ENCODE measurements around the gene NGEF. TPM values are rescaled to one million over a fixed set of nuclear protein-coding genes. Genes with fewer than 3 reads are reported as not detected.

Gene NGEF
- total RNA-seq, 1 experiment from 2014 or later, result 0.75 TPM

GRCh38 chr2:232836934-232837333 is 176.1 kb downstream of the NGEF start:
- in situ Hi-C loops (cut with HindIII; ENCODE audit: low sequenced_read_pairs), result no loop called here
- no peak for DNase-seq (ENCODE audit: low spot score)

- no peak for DNase-seq (ENCODE audit: low spot score)
- in situ Hi-C loops (cut with HindIII; ENCODE audit: low sequenced_read_pairs), result no loop called here
Measured at GRCh38 chr2:232835687-232836208, 177.3 kb downstream of the NGEF start.

- in situ Hi-C loops (cut with HindIII; ENCODE audit: low sequenced_read_pairs), result no loop called here
- DNase-seq (ENCODE audit: low spot score), result no peak
Measured at GRCh38 chr2:232833830-232834229, 179.2 kb downstream of the NGEF start.

GRCh38 chr2:232831496-232831895 is 181.6 kb downstream of the NGEF start:
- in situ Hi-C loops (cut with HindIII; ENCODE audit: low sequenced_read_pairs), result no loop called here
- no peak for DNase-seq (ENCODE audit: low spot score)

- in situ Hi-C loops (cut with HindIII; ENCODE audit: low sequenced_read_pairs), result no loop called here
- DNase-seq (ENCODE audit: low spot score), result no peak
Measured at GRCh38 chr2:232829988-232830387, 183.1 kb downstream of the NGEF start.

Other genes with a start within 250 kb of the NGEF start
- not detected in 2 replicates for gene KCNJ13, start 236.7 kb downstream of the NGEF start, total RNA-seq (2014; rRNA removed; shearing (Covaris generic))
- gene SNORC, start 143.0 kb downstream of the NGEF start, total RNA-seq (2014; rRNA removed; shearing (Covaris generic)), result 0.03 TPM in 1 of 2 replicates, not detected in the other
- not detected in 2 replicates for gene NEU2, start 19.4 kb upstream of the NGEF start, total RNA-seq (2014; rRNA removed; shearing (Covaris generic))
- 1.3 and 5.1 TPM in 2 replicates for gene INPP5D, start 47.1 kb upstream of the NGEF start, total RNA-seq (2014; rRNA removed; shearing (Covaris generic))
- gene ATG16L1, start 238.4 kb upstream of the NGEF start, total RNA-seq (2014; rRNA removed; shearing (Covaris generic)), result 30.8 and 38.8 TPM in 2 replicates